NCI-H1048 (cell line): ENCODE measurements around the gene WFDC11.
"Not testable (repeated sequence)": the region's sequence is repeated elsewhere in the genome, so short reads cannot be mapped to it uniquely, and the experiment has no call there.

Experiments used
- DNase-seq: peaks from one replicate; lab custom pipeline; 2025; lab: John Stamatoyannopoulos, UW

Gene WFDC11

DNA sequence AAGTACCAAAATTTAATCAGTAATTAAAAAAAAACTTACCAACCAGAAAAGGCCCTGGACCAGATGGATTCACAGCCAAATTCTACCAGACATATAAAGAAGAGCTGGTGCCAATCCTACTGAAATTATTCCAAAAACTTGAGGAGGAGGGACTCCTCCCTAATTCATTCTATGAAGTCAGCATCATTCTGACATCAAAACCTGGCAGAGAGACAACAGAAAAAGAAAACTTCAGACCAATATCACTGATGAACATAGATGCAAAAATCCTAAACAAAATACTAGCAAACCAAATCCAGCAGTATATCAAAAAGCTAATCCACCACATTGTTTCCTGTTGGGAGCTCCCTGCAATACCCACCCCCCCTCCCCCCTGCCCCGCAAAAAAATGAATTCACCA is at the start of gene WFDC11:
Gene WFDC11, minus strand, starts transcription at position 101 of the 400 bp plus-strand sequence. CDS start 19,639 bp downstream, outside the sequence.
- no peak for DNase-seq

DNA sequence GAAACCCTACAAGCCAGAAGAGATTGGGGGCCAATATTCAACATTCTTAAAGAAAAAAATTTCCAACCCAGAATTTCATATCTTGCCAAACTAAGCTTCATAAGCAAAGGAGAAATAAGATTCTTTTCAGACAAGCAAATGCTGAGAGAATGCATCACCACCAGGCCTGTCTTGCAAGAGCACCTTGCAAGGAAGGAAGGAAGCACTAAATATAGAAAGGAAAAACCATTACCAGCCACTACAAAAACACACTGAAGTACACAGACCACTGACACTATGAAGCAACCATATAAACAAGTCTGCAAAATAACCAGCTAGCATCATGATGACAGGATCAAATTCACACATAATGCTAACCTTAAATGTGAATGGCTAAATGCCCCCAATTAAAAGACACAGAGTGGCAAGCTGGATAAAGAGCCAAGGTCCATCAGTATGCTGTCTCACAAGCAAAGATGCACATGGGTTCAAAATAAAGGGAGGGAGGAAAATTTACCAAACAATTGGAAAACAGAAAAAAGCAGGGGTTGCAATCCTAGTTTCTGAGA is 46.2 kb upstream of the WFDC11 start:
- not testable (repeated sequence) for DNase-seq

DNA sequence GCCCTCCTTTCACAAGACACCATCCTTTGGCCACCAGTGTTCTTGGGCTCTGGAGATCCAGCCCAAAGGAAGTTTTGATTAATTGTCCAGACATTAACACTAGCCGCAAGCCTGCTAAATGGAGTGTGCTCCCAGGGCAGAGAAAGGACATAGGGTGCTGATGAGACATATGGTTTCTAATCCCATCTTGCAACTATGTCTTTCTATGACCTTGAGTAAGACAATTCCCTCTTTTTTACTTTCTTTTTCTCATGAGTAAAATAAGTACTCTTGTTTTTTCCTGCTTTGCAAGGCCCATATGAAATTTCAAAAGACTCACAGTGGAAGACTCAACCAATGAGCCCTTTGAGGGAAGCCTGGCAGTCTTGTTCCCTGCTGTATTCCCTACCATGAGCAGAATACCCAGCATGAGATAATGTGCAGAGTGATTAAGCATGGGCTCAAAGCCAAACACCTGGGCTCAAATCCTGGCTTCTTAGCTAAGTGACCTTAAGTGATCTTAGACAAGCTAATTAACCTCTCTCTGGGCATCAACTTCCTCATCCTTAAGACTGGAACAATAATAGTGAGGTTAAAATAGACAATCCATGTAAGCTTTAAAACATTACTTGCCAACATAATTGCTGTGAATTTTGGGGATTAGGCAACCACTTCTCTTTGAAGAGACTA is 35.1 kb upstream of the WFDC11 start, which contains the start of gene WFDC10B:
Gene WFDC10B, minus strand, starts transcription at position 51 of the 669 bp plus-strand sequence. CDS start 19,027 bp downstream, outside the sequence.
- DNase-seq = no peak

DNA sequence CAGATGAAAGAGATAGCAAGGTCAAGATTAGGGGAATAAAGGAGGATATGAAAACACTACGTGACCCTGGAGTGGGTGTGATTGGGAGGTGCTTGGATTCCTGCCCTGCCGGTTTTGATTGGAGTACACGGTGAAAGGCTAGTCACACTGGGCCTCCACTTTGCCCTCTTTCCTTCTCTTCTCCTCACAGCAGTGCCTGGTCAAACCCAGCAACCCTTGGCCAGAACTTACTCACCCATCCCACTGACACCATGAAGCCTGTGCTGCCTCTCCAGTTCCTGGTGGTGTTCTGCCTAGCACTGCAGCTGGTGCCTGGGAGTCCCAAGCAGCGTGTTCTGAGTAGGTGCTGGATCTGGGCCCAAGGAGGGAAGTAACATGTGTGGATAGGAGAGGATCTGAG is 31.8 kb upstream of the WFDC11 start, which contains the start of gene WFDC13:
Gene WFDC13, plus strand, starts transcription at position 166 of the 400 bp plus-strand sequence. Its CDS starts 86 bp downstream, at position 252.
- DNase-seq = no peak

DNA sequence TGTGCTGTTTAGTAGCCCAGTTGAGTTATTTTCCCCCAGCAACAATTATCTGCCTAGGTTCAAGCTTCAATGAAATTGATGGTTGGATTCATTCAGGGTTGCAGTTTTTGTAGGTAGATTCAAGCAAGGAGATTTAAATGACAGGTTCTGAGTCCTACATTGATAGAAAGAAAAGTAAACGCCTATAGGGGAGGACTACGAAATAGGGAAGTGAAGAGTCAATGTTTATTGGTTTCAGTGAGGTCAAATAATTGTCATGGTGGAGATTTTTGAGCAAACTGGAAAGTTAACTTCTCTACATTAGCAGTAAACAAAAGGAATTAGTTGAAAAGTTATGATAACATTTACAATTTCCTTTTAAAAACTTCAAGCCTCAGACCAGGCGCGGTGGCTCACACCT is 31.1 kb upstream of the WFDC11 start:
- DNase-seq = no peak

DNA sequence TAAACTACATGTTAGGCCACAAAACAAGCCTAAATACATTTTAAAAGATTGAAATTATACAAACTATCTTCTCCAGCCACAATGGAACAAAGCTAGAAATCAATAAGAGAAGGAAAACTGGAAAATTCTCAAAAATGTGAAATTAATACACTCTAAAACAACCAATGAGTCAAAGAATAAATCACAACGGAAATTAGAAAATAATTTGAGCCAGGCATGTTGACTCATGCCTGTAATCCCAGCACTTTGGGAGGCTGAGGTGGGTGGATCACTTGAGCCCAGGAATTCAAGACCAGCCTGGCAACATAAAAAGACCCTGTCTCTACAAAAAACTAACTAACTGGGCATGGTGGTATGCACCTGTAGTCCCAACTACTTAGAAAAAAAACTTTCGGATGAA is 25.5 kb upstream of the WFDC11 start:
- no peak for DNase-seq

DNA sequence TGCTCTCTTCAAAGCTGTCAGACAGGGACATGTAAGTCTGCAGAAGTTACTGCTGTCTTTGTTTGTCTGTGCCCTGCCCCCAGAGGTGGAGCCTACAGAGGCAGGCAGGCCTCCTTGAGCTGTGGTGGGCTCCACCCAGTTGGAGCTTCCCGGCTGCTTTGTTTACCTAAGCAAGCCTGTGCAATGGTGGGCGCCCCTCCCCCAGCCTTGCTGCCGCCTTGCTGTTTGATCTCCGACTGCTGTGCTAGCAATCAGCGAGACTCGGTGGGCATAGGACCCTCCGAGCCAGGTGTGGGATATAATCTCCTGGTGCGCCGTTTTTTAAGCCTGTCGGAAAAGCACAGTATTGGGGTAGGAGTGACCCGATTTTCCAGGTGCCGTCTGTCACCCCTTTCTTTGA is 23.3 kb upstream of the WFDC11 start:
- DNase-seq = not testable (repeated sequence)

DNA sequence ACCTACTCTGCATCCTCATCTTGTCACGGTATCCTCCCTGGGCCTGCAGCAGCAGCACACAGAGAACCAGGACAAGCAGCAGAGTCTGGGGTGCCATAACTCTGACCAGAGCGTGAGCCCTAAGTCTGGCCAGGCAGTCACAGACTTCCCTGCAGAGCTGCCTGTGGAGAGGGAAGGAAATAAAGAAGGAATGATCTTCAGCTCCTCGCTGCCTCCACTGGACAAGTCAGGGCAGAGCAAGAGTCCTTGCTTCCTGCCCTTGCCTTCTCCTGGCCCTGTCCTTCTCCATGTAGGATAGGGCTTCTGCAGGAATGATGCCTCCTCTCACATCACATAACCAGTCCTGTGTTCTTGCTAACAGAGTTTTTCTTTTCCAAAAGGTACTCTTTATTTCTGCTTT is 15.9 kb upstream of the WFDC11 start:
- DNase-seq = no peak

DNA sequence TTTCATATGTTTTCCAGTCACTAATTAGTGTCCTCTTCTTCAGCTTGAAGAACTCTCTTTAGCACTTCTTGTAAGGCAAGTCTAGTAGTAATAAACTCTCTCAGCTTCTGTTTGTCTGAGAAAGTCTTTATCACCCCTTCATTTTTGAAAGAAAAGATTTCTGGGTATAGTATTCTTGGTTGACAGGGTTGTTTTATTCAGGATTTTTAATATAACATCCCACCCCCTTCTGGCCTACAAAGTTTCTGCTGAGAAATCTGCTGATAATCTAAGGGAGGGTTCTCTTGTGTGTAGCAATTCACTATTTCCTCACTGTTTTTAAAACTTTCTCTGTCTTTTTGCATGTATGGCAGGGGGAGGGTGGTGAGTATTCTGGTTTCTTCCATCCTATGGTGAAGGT is 9.6 kb upstream of the WFDC11 start:
- DNase-seq = no peak

DNA sequence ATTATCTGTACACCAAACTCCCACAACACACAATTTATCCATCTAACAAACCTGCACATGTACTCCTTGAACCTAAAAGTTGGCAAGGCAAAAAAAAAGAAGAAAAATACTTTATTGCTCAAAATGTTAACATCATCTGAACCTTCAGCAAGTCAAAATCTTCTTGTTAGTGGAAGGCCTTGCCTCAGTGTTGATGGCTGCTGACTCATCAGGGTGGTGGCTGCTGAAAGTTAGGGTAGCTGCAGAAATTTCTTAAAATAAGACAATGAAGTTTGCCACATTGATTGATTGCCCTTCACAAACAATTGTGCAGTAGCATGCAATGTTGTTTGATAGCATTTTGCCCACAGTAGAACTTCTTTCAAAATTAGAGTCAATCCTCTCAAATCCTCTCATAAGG is 2.7 kb upstream of the WFDC11 start:
- no peak for DNase-seq

DNA sequence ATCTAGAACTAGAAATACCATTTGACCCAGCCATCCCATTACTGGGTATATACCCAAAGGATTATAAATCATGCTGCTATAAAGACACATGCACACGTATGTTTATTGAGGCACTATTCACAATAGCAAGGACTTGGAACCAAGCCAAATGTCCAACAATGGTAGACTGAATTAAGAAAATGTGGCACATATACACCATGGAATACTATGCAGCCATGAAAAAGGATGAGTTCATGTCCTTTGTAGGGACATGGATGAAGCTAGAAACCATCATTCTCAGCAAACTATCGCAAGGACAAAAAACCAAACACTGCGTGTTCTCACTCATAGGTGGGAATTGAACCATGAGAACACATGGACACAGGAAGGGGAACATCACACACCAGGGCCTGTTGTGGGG is 13.0 kb downstream of the WFDC11 start:
- not testable (repeated sequence) for DNase-seq

DNA sequence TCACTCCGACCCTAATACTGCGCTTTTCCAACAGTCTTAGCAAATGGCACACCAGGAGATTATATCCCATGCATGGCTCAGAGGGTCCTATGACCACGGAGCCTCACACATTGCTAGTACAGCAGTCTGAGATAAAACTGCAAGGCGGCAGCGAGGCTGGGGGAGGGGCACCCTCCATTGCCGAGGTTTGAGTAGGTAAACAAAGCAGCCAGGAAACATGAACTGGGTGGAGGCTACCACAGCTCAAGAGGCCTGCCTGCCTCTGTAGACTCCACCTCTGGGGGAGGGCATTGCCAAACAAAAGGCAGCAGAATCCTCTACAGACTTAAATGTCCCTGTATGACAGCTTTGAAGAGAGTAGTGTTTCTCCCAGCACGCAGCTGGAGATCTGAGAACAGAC is 18.3 kb downstream of the WFDC11 start:
- DNase-seq = not testable (repeated sequence)

DNA sequence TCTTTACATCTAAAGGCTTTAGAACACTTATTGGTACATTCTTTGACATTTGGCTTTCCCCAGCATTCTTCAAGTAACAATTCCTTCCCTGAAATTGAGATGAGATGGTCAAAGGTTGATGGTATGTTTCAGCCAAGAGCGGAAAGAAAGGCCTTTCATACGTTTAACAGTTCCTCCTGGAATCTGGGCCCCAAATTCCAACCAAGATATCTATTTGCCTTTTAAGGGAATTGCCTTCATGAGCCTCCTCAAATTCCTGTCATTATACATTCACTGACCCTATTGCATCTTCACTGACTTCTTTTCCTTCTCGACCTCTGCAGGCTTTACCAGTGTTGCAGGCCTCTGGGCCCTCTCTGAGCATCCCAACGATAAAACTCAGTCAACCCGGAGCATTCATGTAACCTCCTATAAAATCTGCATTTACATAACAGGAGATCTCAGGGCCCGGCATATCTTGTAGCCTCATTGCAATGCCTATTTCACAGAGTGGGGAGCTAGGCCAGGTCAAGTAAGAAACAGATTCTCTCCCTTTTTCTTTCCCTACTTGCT is 20.7 kb downstream of the WFDC11 start:
- DNase-seq = no peak

DNA sequence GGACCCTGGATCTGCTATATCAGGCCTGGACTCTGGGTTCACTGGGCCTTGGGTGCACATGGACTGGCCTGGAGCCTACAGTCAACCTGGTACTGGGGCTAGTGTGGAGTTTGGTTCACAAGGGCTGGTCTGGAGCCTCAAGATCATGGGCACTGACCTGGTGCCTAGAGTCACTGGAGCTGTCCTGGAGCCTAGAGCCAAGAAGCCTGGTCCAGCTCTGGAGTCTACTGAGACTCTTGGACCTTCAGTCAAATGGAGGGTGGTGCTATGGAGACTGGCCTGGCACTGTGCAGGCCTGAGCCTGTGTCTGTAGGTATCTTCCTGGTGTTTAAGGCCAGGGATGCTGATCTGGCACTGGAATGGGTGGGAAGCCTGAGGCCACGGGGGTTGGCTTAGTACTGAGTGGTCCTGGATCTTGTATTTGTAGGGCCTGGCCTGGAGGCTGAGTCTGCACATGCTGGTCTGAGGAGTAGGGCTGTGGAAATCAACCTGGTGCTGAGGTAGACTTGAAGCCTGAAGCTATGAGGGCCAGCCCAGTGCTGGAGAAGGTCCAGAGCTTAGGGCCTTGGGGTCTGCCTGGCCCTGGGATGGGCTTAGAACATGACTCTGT is 22.5 kb downstream of the WFDC11 start:
- no peak for DNase-seq

DNA sequence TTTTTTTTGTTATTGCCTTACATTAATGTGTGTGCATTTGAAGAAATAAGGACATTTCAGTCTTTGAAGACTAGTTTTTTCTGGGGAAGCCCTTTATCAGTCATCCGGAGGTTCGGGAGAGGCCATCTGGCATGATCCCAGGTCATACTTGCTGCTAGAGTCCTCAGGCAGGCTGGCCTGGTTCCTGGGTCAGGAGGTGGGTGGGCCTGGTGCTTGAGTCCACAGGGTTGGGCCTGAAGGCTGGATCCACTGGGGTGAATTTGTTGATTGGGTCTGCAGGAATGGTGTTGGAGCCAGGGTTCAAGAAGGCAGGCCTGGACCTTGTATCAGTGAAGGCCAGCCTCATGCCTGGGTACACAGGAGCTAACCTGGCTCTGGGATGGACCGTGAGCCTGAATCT is 23.2 kb downstream of the WFDC11 start:
- DNase-seq = no peak

DNA sequence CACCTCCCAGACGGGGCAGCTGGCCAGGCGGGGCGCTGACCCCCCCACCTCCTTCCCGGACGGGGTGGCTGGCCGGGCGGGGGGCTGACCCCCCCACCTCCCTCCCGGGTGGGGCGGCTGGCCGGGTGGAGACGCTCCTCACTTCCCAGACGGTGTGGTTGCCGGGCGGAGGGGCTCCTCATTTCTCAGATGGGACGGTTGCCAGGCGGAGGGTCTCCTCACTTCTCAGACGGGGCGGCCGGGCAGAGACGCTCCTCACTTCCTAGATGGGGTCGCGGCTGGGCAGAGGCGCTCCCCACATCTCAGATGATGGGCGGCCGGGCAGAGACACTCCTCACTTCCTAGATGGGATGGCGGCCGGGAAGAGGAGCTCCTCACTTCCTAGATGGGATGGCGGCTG is 24.2 kb downstream of the WFDC11 start:
- DNase-seq = not testable (repeated sequence)

DNA sequence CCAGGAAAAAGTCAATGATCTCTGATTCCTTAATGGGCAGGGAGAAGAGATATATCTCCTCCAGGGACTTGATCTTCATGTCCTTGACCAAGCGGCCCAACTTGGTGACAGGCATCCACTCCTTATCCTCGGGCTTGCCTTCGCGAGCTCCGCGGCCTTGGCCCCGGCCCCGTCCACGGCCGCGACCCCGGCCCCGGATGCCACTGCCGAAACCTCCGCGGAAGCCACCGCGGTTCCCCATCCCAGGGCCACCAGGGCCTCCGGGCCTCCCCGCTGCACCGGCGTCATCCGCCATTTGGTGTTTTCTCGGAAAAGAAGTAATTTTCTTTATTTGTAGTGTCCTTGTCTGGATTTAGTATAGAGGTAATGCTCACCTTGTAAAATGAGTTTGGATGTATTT is 29.0 kb downstream of the WFDC11 start:
- DNase-seq = not testable (repeated sequence)

DNA sequence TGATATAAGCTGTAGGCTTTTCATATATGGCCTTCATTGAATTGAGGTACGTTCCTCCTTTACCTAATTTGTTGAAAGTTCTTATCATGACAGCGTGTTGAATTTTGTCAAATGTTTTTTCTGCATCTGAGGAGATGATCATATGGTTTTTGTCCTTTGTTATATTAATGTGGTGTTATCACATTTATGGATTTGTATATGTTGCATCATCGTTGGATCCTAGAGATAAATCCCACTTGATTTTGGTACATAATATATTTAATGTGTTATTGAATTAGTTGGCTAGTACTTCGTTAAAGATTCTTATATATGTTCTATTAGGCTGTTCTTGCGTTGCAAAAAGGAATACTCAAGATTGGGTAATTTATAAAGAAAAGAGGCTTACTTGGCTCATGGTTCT is 30.4 kb downstream of the WFDC11 start:
- DNase-seq = no peak

DNA sequence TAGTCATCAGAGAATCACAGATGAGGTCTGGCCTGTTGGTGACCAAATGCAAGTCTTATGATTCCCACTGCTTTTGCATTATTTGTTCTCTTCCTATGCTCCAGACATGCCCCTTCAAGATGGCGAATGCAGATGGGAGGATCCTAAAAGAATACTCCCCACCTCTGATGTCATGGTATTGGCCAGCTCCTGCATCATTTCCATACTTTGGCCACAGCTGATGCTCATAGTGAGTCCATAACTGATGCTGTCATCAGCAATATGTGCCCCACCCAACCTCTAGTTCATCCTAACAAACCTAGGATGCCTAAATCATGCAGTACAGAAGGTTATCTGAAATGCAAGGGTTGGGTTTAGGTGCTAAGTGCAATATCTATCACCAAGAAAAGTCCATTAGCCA is 33.5 kb downstream of the WFDC11 start:
- no peak for DNase-seq

DNA sequence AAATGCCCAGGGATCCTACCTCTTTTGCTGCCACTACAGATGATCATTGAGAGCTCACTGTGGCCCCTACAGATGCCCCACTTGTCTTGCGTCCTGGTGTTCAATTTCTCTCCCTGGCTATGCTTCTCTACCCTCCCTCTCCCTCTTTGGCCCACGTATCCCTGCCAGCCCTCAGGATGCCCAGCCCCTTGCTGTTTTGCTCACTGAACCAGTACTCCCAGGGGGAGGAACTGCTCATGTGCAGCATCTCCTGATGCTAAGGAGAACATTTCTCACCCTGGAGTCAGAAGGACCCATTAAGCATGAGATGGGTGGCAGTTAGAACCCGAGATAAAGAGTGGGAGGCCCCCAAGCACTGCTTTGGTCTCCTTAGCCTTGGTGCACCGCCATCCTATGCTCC is 38.9 kb downstream of the WFDC11 start, which contains the start of gene WFDC9:
Gene WFDC9, minus strand, starts transcription at position 101 of the 400 bp plus-strand sequence. CDS start 21,103 bp downstream, outside the sequence.
- DNase-seq = no peak

DNA sequence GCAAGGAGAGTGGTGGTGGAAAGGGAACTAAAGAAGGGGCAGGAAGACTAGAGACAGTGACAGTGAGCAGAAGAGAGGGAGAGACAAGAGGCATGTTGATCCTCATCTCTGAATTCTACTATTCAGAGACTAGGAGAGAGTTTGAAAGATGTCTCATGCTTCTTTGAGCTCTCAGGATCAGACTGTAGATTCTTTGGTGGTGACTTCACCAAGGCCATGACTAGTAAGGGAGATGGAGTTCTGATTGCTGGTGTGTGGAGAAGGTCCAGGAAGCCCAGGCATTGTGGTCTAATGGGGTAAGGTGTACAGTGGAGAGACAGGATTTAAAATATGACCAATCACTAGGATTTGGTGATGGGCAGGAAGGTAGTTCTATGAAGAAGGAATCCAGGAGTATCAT is 39.7 kb downstream of the WFDC11 start:
- no peak for DNase-seq

DNA sequence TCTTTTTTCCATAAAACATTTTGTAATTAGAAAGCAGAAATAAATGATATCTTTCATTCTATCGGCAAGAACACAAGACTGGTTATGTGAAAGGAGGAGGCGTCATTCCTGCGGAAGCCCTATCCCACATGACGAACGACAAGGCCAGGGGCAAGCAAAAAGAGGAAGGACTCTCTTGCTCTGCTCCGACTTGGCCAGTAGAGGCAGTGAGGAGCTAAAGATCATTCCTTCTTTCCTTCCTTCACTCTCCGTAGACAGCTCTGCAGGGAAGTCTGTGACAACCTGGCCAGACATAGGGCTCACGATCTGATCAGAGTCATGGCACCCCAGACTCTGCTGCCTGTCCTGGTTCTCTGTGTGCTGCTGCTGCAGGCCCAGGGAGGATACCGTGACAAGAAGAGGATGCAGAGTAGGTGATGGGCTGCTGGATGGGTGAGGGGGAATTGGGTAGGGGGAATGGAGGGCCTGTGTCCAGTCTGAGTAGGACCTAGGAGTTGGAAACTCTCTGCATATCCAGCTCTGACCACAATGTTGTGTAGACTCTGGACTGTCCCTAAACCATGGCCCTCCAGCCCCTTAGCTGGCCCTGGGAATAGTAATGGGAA is 40.4 kb downstream of the WFDC11 start, which contains the start of gene WFDC10A:
Gene WFDC10A, plus strand, starts transcription at position 244 of the 605 bp plus-strand sequence. Its CDS starts 75 bp downstream, at position 319.
- DNase-seq = no peak
